Body of pancreas (tissue), 4 donors: ENCODE measurements around the gene PPP1R13B.

ENCODE experiments used
- POLR2A ChIP-seq, 3 donors: fragments of 450-650 bp; IDR thresholded peaks; one replicate each; pipeline ENCODE4 v1.6.1; 2016; ENCODE audit warnings: antibody characterized with exemption in 3 of 3, mild to moderate bottlenecking in 2 of 3
- TF ChIP-seq, protein P1 (sequence below), 7 experiments: fragments of 450-650 bp in 4 of 7; fragments of 200-600 bp in 3 of 7; sonication (generic) in 3 of 7; IDR thresholded peaks; one replicate each; pipeline ENCODE4 v1.5.1; 2016 to 2019; ENCODE audit warnings: antibody characterized with exemption in 7 of 7

DNA sequence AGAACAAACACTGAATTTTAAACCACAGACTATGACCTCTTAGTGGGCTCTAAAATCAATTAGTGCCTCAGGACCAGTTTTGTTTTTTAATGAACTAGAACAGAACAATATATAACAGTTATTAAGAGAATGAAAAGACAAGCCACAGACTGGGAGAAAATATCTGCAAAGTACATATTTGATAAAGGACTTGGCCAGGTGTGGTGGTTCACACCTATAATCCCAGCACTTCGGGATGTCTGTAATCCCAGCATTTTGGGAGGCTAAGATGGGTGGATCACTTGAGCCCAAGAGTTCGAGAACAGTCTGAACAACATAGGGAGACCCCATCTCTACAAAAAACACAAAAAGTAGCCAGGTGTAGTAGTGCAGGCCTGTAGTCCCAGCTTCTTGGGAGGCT is 36.2 kb downstream of the PPP1R13B start:
- TF ChIP-seq, protein P1, sequence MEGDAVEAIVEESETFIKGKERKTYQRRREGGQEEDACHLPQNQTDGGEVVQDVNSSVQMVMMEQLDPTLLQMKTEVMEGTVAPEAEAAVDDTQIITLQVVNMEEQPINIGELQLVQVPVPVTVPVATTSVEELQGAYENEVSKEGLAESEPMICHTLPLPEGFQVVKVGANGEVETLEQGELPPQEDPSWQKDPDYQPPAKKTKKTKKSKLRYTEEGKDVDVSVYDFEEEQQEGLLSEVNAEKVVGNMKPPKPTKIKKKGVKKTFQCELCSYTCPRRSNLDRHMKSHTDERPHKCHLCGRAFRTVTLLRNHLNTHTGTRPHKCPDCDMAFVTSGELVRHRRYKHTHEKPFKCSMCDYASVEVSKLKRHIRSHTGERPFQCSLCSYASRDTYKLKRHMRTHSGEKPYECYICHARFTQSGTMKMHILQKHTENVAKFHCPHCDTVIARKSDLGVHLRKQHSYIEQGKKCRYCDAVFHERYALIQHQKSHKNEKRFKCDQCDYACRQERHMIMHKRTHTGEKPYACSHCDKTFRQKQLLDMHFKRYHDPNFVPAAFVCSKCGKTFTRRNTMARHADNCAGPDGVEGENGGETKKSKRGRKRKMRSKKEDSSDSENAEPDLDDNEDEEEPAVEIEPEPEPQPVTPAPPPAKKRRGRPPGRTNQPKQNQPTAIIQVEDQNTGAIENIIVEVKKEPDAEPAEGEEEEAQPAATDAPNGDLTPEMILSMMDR (IDR thresholded peaks at IDR 0.05) = no peak
- TF ChIP-seq POLR2A (IDR thresholded peaks at IDR 0.05) = no peak
